HG03520 (cell line): ENCODE measurements around the gene SDCBP2.

Experiments used
- ATAC-seq: cut with Tn5 transposase; IDR thresholded peaks from one replicate; pipeline ENCODE4 v1.9.1; 2021; ENCODE audit warnings: mild to moderate bottlenecking, moderate library complexity; ENCODE audit not compliant: unreplicated experiment

Gene SDCBP2, protein sequence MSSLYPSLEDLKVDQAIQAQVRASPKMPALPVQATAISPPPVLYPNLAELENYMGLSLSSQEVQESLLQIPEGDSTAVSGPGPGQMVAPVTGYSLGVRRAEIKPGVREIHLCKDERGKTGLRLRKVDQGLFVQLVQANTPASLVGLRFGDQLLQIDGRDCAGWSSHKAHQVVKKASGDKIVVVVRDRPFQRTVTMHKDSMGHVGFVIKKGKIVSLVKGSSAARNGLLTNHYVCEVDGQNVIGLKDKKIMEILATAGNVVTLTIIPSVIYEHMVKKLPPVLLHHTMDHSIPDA

DNA sequence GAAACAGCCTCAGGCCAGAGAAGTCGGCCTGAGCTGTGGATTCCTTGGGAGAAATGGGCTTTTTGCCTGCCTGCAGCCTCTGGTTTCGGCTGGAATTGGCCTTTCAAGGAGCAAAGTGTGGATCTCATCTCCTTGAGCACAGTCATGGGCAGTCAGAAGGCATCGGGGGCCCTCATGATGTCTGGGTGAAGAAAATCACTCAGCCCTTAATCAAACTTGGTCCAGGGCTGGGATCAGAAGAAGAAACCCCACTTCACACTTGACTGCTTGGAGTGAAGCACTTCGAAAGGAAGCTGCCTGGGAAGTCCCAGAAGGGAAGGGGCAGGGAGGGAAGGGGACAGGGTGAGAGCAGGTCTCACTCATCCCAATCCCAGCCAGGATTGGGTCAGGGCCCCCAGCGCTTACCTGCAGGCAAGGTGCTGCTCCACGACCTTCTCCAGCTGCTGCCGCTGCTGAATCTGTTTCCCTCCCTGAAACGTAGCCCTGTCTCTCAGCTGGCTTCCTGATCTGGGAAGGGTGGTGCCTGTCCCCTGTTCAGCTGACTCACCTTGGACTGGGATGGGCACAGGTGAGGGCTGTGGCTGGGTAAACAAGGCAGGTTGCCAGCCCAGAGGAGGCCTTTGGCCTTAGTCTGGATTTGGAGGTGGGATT, at the start of gene SDCBP2:
SDCBP2 (minus strand) TSS at position 460 of the 651 bp plus-strand sequence. CDS start 8,723 bp downstream, outside the sequence.
- ATAC-seq: no peak

- ATAC-seq: no peak
Measured at GRCh38 chr20:1378735-1379125, 49.8 kb upstream of the SDCBP2 start.

GRCh38 chr20:1377984-1378734, 49.2 kb upstream of the SDCBP2 start:
- no peak for ATAC-seq

- ATAC-seq: no peak
Measured at GRCh38 chr20:1377341-1377871, 48.5 kb upstream of the SDCBP2 start.

DNA sequence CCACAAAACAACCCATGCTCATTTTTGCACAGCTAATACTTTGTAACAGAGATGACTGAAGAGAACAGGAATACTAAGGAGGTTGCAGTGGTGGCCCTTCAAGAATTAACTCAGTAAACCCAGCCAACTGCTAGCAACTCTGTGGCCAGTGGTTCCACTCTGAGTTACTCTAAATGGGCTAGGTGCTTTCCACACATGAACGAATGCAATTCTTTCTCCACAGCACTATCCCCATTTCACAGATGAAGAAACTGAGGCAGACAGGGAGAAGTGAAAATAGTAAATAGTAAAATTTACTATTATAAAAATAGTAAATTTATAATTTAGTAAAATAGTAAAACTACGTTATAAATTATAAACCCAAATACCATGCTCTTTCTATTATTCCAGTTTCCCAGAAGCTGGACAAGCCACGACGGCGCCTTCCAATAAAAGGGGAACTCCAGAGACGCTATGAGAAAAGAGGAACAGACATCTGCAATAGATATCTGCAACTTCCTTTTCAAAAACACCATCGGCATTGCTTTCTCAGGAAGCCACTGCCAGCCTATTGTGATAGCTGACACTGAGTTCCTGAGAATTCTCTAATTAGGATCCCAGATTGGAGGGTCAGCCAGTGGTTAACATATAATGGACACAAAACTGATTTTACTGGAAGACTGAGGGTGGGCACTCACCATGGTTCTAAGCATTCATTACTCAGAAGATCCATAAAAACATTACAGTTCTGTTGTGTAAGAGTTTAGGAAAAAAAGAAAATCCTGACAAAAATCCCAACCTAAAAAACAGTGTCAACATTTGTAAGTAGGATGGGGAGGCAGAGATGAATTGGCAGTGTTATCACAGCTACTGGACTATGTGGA, 47.7 kb upstream of the SDCBP2 start:
- no peak for ATAC-seq

- no peak for ATAC-seq
Measured at GRCh38 chr20:1376007-1376406, 47.1 kb upstream of the SDCBP2 start.

DNA sequence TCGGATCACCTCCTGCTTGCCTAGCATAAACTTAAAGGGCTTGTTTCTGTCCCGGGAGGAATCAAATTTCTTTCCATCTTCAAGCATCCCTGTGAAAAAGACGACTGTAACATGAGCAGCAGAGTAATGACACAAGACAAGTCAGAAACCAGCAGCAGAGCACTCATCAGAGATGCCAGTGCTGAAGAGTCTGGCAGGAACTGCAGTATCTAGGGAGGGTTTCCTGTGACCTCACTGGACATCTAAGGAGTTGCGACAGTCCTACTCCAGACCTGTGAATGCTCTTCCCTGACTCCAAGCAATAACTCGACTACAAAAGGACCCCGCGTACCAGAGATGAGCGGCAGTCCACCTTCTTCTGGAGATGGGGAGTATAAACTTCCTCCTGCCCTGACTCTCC, 46.6 kb upstream of the SDCBP2 start:
- ATAC-seq: no peak

- ATAC-seq: no peak
Measured at GRCh38 chr20:1374246-1374645, 45.3 kb upstream of the SDCBP2 start.

- no peak for ATAC-seq
Measured at GRCh38 chr20:1373614-1374013, 44.7 kb upstream of the SDCBP2 start.

- ATAC-seq: no peak
Measured at GRCh38 chr20:1373036-1373435, 44.1 kb upstream of the SDCBP2 start.

DNA sequence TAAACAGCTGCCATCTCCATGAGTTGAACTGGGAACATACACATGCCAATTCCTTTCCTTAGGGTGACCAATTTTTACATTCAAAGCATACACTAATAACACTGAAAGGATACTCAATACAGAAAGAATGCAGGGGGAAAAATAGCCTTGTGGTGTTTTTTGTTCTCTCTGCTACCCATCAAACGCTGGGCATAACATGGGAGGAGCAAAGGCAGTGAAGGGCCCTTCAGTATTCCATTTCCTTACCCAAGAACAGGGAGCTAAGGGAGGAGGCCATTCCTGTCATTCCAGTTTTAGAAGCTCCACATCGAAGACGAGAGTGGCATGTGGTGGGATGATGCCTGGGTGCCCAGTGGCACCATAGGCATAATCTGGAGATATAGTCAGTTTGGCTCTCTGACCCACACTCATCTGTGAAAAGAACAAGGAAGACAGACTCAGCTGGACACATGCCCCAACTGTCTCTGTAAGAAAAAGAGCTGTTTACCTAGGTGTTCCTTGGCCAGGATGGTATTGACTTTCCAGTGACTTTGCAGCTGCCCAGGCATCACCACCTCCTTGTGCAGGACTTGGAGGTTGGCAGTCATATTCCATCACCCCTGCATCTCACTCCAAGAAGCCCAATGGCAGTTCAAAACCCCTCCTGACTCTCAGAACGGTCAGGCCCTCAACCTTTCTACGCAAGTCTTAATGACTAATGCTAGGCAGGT, 43.0 kb upstream of the SDCBP2 start:
- no peak for ATAC-seq

- ATAC-seq: no peak
Measured at GRCh38 chr20:1371202-1371782, 42.4 kb upstream of the SDCBP2 start.

DNA sequence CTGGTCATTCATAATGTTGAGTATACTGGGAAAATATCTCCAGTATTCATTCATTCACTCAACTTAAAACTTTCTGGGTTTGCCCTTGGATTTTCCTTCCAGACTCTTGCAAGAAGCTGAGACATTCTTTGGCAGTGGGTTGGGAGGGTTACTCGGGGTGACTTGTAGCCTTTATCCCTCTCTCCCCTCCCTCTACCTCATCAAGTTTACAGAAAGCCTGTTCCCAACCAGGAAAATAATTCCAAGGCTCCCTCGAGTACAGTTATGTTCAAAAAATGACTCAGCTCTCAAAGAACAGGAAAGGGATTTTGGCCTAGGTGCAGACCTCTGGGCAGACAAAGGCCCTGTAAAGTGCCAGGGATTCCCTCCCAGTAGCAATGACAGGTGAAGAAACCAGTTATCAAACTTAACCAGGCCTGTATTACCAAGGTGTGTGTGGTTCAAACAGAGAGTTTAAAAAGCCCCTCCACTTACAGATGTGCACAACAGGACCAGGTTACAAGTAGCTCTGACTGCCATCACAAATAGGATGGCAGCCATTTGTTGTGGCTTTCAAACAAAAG, 41.7 kb upstream of the SDCBP2 start:
- ATAC-seq: no peak

GRCh38 chr20:1369970-1370369, 41.0 kb upstream of the SDCBP2 start:
- no peak for ATAC-seq

- ATAC-seq: no peak
Measured at GRCh38 chr20:1368448-1369199, 39.7 kb upstream of the SDCBP2 start.

GRCh38 chr20:1367479-1367878, 38.5 kb upstream of the SDCBP2 start:
- no peak for ATAC-seq

GRCh38 chr20:1364106-1364505, 35.2 kb upstream of the SDCBP2 start:
- no peak for ATAC-seq

GRCh38 chr20:1363522-1363921, 34.6 kb upstream of the SDCBP2 start:
- no peak for ATAC-seq

- no peak for ATAC-seq
Measured at GRCh38 chr20:1362484-1362883, 33.5 kb upstream of the SDCBP2 start.
